ENCODE measurements around the gene ULK4. TPM values are rescaled to one million over a fixed set of nuclear protein-coding genes. Genes with fewer than 3 reads are reported as not detected.

Gene ULK4
- total and polyA plus RNA-seq, 9 donors = 2.4 to 58.7 (median 7.3) TPM

- intact Hi-C loops (cut with DNase I) = no loop called here
- no peaks in the 10 kb centered on the region for H3K4me1 ChIP-seq (ENCODE audit: insufficient read depth)
- 88 to 98% (median 96%) methylated on average over 7 of the region's 7 CpGs for WGBS, 3 donors
- H3K4me3 ChIP-seq = no peak overlapping the region
- no peaks in the 10 kb centered on the region for H3K36me3 ChIP-seq
- no peak overlapping the region for H3K27ac ChIP-seq
- H3K9me3 ChIP-seq = no peaks in the 10 kb centered on the region
- TF ChIP-seq CTCF (IDR thresholded peaks at IDR 0.05) (no peak), POLR2A (IDR thresholded peaks at IDR 0.05) (no peak), EP300 (IDR thresholded peaks at IDR 0.05) (no peak)
- DNase-seq = no peak
- no peaks in the 10 kb centered on the region for H3K27me3 ChIP-seq
Observed at GRCh38 chr3:41508063-41508696, 453.7 kb downstream of the ULK4 start.

- no peak for DNase-seq
- no peak overlapping the region for H3K27ac ChIP-seq
- intact Hi-C loops (cut with DNase I) = no loop called here
- no peak for TF ChIP-seq CTCF (IDR thresholded peaks at IDR 0.05)
- no peak for TF ChIP-seq POLR2A (IDR thresholded peaks at IDR 0.05)
- TF ChIP-seq EP300 (IDR thresholded peaks at IDR 0.05) = no peak
- no peak overlapping the region for H3K4me3 ChIP-seq
- no peaks in the 10 kb centered on the region for H3K4me1 ChIP-seq (ENCODE audit: insufficient read depth)
- H3K27me3 ChIP-seq = no peaks in the 10 kb centered on the region
- 71 to 84% (median 79%) methylated on average over 2 of the region's 2 CpGs for WGBS, 3 donors
- no peaks in the 10 kb centered on the region for H3K9me3 ChIP-seq
- no peaks in the 10 kb centered on the region for H3K36me3 ChIP-seq
Observed at GRCh38 chr3:41507336-41508062, 454.4 kb downstream of the ULK4 start.

- intact Hi-C loops (cut with DNase I) = no loop called here
- Histone ChIP-seq H3K27ac (no peak overlapping the region), H3K27me3 (no peaks in the 10 kb centered on the region)
Observed at GRCh38 chr3:41503998-41504623, 457.8 kb downstream of the ULK4 start.

GRCh38 chr3:41502481-41502880 lies 459.4 kb downstream of the ULK4 start:
- Histone ChIP-seq H3K9me3 (no peaks in the 10 kb centered on the region), H3K27ac (no peak overlapping the region), H3K36me3 (no peaks in the 10 kb centered on the region), H3K4me1 (ENCODE audit: insufficient read depth) (no peaks in the 10 kb centered on the region), H3K4me3 (no peak overlapping the region), H3K27me3 (no peaks in the 10 kb centered on the region)
- no peak for DNase-seq
- TF ChIP-seq CTCF (IDR thresholded peaks at IDR 0.05) = no peak
- no peak for TF ChIP-seq EP300 (IDR thresholded peaks at IDR 0.05)
- TF ChIP-seq POLR2A (IDR thresholded peaks at IDR 0.05) = no peak
- intact Hi-C loops (cut with DNase I) = no loop called here

More at GRCh38 chr3:41503998-41504623, 457.8 kb downstream of the ULK4 start:
- H3K4me3 ChIP-seq = no peak overlapping the region
- H3K9me3 ChIP-seq = no peaks in the 10 kb centered on the region
- no peaks in the 10 kb centered on the region for H3K36me3 ChIP-seq
- no peak for DNase-seq
- no peaks in the 10 kb centered on the region for H3K4me1 ChIP-seq (ENCODE audit: insufficient read depth)
- no peak for TF ChIP-seq CTCF (IDR thresholded peaks at IDR 0.05)
- TF ChIP-seq EP300 (IDR thresholded peaks at IDR 0.05) = no peak
- TF ChIP-seq POLR2A (IDR thresholded peaks at IDR 0.05) = no peak

Data from ovary (tissue), 9 donors.